Measurements from ENCODE around the gene TBC1D8. TPM values are rescaled to one million over a fixed set of nuclear protein-coding genes. Genes with fewer than 3 reads are reported as not detected.

Gene TBC1D8
- total and polyA plus RNA-seq, 2 of the 8 experiments (the other 6 are each of a cell fraction or from before 2014, with no cell fraction given): 20.8 to 21.8 TPM

- TF ChIP-seq CHD7 (IDR thresholded peaks at IDR 0.05; ENCODE audit: insufficient replicate concordance, low read length) (no peak), BCL11A (IDR thresholded peaks at IDR 0.05; ENCODE audit: low read depth in 2 of 2, low read length in 2 of 2) (no peak), EZH2 (IDR thresholded peaks at IDR 0.05; ENCODE audit: low read depth, low read length, severe bottlenecking) (no peak), BRCA1 (IDR thresholded peaks at IDR 0.05; ENCODE audit: low read depth, low read length) (no peak), TAF7 (optimal IDR thresholded peaks at IDR 0.05; ENCODE audit: borderline replicate concordance, low read depth, low read length) (no peak), KDM1A (IDR thresholded peaks at IDR 0.05; ENCODE audit: borderline replicate concordance, low read length) (no peak), RBBP5 (IDR thresholded peaks at IDR 0.05; ENCODE audit: borderline replicate concordance, low read depth, low read length) (no peak), ATF3 (IDR thresholded peaks at IDR 0.05; ENCODE audit: insufficient read depth, low read depth, low read length) (no peak), E2F6 (IDR thresholded peaks at IDR 0.05) (no peak), TAF1 (IDR thresholded peaks at IDR 0.05; ENCODE audit: low read depth, low read length) (no peak), TEAD4 (IDR thresholded peaks at IDR 0.05; ENCODE audit: low read depth, low read length) (no peak)
Measured at GRCh38 chr2:101185085-101185484, 33.9 kb upstream of the TBC1D8 start (continued).
